Activated T-cell treated with anti-CD3 and anti-CD28 coated beads for 24 hours (primary cell): ENCODE data around the gene HARS2.
"Not testable (repeated sequence)": the region's sequence is repeated elsewhere in the genome, so short reads cannot be mapped to it uniquely, and the experiment has no call there.

Experiments used
- DNase-seq: peaks from one replicate; pipeline ENCODE4 v3.0.0-alpha.2; 2020; ENCODE audit warnings: low read depth

Gene HARS2, protein sequence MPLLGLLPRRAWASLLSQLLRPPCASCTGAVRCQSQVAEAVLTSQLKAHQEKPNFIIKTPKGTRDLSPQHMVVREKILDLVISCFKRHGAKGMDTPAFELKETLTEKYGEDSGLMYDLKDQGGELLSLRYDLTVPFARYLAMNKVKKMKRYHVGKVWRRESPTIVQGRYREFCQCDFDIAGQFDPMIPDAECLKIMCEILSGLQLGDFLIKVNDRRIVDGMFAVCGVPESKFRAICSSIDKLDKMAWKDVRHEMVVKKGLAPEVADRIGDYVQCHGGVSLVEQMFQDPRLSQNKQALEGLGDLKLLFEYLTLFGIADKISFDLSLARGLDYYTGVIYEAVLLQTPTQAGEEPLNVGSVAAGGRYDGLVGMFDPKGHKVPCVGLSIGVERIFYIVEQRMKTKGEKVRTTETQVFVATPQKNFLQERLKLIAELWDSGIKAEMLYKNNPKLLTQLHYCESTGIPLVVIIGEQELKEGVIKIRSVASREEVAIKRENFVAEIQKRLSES

DNA sequence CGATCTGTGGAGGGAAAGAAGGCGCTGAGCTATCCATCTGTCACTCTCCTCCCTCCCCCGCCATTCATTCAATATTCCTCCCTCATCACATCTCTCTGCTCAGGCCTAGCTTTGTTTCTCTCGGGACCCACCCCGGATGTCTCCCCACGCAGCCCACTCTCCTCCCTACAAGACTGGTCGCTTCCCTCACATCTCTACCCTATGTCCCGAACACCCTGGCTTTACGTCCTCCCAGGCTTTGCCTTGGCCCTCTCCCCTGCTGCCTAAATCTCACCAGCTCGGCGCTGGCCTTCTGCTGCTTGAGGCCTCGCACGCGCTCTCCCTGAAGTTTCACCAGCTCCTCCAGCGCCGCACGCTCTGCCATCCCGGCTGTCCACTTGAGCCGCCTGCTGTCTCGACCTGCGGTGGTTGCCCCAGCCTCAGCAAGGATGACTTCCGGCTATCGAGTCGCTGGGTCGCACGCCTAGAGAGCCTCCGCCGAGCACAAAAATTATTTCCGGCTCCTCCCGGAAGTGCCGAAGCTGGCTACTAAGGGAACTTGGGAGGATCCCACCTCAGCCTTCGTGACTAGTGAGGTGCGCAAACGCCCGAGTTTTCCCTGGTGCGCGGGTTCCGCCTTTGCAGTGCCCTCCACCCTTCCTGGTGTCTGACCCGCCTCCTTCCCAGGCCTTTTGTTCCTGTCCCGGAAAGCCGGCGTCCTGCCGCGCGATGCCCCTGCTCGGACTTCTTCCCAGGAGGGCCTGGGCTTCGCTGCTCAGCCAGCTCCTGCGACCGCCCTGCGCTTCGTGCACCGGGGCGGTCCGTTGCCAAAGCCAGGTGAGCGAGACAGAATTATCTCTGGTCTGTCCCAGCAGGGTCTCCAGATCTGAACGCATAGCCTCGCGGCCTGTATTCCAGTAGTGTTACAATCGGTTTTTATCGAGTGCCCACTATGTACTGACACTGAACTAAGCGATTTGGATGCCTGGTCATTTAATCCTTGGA, at the start of gene HARS2, which contains the start of gene HARS1:
HARS2 (plus strand) TSS at position 515 of the 984 bp plus-strand sequence; CDS start at position 709, 194 bp downstream.
HARS1 (minus strand) TSS at position 430 of the 984 bp plus-strand sequence; CDS start at position 364, 66 bp downstream.
- peak; percentile 85 for DNase-seq

DNA sequence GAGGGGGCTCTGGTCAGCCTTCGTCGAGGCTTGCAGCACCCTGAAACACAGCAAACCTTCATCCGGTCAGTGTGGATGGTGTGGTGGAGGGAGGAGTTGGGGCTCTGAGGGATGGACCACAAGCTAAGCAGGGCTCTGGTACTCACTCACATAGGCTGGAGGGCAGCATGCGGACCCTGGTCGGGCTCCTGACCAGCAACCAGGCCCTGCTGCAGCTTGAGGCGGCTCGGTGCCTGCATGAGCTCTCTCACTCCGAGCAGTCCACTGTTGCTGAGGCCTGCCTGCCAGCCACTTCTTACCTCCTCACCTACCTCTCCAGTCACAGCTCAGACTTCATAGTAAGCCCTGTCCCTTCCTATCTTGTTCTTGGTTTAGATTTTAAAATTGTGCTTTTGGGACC, 49.5 kb upstream of the HARS2 start:
- no peak for DNase-seq

DNA sequence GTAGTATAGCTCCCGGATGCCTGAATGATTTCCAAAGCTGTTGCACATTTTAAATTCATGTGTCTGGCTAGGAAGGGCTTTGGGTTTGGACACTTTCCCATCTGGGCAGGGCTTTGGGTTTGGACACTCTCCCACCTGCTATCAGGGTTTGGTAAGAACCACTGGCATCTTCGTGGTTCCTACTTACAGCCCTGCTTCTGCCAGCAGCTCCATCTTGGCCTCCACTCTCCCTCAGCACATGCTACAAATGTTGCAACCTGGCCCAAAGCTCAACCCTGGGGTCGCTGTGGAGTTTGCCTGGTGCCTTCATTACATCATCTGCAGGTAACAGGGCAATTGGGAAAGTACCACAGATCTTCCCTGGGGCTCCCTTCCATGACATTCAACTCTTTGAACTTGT, 48.5 kb upstream of the HARS2 start:
- no peak for DNase-seq

DNA sequence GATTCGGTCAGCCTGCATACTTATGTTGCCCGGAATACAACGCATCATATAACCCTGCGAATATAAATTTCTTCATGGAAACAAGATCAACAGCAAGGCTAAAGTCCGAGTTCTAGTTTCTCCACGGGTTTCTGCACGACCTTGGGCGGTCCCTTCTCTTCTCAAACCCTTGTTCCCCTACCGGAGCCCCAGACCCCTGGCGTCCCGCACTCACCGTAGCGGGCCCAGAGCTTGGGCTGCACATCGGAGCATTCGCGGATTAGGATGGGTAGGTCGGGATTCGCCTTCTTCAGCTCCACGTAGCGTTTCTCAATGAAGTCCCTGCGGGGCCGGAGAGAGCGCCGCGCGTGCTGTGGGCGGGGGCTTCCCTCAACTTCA, 44.2 kb upstream of the HARS2 start:
- DNase-seq: no peak

DNA sequence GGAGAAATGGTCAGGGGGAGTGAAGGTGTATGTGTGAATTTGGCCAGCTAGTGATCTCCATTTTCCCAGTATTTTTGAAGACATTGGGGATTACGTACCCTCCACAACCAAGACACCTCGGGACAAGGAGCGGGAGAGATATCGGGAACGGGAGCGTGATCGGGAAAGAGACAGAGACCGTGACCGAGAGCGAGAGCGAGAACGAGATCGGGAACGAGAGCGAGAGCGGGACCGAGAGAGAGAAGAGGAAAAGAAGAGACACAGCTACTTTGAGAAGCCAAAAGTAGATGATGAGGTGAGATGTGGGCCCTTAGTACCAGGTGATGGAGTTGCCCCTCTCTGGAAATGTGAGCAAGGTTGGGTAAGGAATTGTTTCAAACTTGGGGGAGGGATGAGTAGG, 32.4 kb upstream of the HARS2 start:
- DNase-seq: no peak

DNA sequence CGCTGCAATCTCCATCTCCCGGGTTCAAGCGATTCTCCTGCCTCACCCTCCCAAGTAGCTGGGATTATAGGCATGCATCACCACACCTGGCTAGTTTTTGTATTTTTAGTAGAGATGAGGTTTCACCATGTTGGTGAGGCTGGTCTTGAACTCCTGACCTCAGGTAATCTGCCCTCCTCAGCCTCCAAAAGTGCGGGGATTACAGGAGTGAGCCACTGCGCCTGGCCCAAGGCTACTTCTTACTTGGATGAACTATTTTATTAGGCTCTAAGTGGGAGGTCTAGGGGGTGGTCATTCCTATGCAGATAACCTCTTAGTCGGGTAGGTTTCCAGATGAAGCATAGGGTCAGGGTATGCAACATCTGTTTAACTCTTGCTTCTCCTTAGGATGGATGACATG, 30.9 kb upstream of the HARS2 start:
- not testable (repeated sequence) for DNase-seq

DNA sequence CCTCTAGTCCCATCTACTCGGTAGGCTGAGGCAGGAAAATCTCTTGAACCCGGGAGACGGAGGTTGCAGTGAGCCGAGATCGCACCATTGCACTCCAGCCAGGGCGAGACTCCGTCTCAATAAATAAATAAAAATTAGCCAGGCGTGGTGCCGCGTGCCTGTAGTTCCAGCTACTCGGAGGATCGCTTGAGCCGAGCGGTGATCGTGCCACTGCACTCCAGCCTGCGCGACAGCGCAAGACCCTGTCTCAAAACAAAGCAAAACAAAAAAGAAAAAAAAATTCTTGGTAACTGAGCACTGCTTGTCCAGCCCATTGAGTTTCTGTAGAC, 27.3 kb upstream of the HARS2 start:
- no peak for DNase-seq

DNA sequence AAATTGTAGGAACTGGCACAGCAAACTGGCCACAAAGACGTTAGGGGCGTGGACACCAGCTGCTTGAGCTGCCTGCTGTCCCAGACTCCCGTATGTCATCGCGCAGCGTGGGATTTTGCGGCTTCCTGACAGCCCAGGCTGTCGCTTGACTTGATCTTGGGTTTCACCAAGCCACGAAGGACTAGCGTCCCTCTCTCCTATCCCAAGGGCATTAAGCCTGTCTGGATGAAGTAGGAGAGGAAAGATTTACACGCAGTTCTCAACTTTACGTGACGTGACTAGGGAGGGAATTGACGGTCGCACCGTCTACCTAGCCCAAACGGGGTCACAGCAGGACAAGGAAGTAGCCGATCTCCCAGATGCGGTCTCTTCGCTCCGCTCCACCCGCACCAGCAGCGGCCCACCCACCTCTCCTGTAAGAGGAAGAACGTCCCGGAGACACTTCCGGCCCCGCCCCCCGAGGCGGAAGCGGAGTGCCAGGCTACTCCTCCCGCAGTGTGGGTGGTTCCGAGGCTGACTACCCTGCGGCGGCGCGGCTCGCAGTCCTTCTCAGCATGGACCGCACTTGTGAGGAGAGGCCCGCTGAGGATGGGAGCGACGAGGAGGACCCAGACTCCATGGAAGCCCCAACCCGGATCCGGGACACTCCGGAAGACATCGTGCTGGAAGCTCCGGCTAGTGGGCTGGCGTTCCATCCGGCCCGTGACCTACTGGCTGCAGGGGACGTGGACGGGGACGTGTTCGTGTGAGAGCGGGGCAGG, 26.7 kb upstream of the HARS2 start, which contains the start of gene WDR55:
WDR55 (plus strand) TSS at position 546 of the 761 bp plus-strand sequence; CDS start at position 555, 9 bp downstream.
- peak; percentile 95 for DNase-seq

DNA sequence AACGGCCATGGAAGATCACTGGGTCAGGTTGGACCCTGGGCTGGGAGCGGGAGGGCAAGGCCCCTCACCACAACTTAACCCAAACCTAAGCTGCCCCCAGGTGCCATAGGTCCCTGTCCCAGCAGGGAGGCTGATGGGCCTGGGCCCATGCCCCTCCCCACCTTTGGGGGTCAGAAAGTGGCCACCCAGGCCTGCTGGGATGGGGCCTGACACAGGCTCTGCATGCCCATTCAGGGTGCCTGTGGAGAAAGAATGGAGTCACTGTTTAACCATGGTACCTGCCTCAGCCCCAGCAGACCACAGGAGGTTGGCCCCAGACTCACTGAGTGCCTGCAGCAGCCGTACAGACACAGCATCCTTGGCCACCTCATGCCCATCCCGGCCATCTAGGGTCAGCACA, 20.2 kb upstream of the HARS2 start:
- DNase-seq: not testable (repeated sequence)

DNA sequence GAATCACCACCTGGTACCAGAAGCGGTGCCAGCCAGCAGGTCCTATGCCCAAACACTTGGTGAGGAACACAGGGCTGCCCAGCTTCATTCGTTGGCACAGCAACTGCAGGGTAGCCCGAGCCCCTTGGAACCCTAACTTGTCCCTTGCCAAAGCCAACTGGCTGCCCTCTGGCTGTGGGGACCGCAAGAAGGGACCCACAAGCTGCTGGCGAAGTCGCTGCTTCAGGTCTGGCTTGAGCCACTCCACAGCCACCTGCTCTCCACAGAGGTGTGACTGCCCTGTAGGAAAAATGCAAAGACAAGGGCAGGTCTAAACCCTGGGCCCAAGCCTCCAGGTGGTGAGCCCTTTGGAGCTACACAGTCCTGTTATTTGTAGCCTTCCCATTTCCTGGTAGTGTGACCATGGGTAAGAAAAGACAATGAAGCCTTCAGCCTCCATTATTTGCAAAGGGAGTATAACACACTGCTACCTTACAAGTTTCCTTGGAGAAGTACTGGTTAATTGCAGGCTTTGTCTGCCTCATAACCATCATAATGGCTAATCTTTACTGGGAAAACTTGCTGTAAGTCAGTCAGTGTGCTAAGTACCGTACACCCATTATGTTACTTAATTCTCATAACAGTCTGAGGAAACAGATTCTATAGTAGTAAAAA, 19.7 kb upstream of the HARS2 start:
- no peak for DNase-seq

DNA sequence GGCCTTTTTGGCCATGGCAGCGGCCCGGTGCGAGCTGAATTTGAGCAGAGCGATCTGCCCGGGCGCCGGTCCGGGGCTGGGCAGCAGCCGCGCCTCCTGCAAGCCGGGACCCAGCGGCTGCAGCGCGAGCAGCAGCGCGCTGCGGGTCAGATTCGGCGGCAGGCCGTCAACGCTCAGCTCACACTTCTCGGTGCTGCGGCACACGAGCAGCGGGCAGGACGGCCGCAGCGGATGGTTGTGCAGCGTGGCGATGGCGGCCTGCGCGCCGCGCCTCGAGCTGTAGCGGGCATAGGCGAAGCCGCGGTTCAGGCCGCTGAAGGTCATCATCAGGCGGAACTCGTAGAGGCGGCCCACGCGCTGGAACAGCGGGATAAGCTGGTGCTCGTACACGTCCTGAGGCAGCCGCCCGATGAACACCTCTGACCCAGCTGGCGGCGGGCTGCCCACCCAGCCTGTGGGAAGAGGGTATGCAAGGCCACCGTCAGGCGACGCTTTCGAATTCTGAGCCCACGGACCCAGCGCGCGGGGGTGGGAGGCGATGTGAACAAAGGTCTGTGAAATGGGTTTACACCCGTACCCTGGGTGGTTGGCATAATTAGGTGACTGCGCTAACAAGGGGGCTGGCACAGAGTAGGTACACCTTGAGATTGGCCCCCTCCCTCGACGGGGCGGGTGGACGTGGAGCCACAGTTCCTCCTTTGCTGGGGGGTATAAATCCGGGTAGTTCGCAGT, 18.6 kb upstream of the HARS2 start:
- DNase-seq: no peak

DNA sequence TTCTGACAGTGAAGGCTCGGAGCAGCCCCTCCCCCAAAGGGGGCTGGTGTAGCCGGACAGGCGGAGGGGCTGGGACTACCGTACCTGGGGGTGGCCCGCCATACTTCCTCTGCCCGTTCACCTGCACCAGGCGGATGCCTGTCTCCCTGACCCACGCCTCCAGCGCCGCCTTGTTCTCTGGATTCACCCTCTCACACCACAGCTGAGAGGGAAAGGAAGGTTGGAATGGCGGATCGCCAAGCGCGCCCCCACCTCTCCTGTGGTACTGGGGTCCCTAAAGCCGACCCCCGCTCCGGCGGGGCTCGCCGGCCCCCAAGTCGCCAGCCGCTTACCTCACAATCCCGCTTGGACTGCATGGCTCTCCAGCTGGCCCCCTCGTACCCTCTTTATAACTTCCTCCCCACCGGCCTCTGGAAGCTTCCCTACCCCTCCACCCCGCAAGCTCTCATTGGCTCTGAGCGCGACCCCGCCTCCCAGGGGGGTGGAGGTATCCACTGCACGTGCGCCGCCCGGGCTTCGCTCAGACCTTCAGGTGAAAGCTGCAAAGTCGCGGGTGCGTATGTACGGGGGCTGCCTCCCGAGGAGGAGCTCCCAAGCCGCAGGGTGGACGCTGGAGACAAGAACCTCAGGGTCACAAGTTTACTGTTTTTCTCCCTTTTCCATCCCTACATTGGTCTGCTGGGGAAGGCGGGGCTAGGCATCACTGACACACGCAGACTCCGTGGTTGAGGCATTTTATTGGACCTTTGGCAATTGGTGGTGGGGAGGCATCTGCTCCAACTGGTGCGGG, 17.9 kb upstream of the HARS2 start, which contains the start of gene DND1:
DND1 (minus strand) TSS at position 390 of the 790 bp plus-strand sequence; CDS start at position 356, 34 bp downstream.
- no peak for DNase-seq

DNA sequence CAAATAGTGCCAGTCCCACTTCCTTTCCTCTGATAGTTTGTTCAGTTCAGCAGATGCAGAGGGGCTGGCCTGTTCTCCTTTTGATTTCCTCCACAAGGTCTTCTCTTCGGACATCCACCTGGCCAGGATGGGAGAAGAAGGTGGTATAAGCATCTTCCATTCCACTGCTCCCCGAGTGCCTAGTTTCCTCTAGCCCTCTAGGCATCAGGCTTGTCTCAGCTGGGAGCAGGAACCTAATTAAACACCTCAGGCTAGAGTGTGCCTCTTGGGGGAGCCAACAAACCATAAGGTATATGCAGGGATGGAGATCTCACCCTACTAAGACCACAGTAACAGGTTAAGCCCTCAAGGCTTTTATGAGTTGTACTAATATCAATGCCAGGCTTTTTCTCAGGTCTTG, 17.0 kb upstream of the HARS2 start:
- no peak for DNase-seq

DNA sequence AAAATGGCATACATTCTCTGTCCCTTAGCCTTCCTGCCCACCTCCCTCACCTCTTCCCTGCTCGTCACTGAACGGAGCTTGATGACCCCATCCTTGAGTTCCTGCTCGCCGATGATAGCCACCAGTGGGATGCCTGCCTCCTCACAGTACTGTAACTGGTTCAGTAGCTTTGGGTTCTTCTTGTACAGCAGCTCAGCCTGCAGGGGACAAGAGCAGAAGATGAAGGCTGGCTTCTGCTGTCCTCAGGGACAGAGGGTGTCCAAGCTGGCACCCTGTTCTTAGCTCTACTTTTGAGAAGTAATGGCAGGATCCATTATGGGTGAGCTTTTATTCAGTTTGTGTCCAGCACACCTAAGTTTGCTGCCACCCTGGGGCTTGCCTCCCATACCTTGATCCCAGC, 16.6 kb upstream of the HARS2 start:
- no peak for DNase-seq

DNA sequence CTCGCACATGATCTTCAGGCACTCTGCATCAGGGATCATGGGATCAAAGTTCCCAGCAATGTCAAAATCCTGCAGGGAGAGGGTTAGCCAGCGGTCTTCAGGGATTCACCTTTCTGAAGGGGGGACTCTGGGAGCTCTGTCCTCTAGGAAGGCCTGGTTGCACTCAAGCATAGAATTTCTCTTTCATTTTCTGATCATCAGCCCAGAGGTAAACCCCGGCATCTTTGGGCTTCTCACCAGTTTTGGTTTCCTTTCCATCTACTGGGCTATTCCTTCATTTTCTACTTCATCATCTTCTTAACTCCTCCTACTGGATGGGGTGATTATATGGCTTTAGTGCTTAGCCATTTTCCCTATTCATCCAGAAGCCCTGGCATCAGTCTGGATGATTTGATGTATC, 13.3 kb upstream of the HARS2 start:
- no peak for DNase-seq

DNA sequence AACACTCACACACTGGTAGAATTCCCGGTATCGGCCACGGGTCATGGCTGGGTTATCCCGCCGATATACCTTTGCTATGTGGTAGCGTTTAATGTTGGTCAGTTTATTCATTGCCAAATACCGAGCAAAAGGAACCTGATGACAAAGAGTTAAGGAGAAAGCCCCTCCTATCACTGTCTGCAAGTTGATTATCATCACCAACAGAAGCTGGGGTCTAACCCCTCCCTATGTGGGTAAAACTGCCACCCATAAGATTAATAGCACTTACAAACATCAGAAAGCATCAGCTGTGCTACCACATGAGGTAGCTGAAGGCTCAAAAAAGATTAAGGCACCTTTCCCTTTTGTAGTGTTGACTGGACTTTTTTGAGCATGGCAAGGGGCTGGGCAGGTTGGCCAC, 12.3 kb upstream of the HARS2 start:
- no peak for DNase-seq

DNA sequence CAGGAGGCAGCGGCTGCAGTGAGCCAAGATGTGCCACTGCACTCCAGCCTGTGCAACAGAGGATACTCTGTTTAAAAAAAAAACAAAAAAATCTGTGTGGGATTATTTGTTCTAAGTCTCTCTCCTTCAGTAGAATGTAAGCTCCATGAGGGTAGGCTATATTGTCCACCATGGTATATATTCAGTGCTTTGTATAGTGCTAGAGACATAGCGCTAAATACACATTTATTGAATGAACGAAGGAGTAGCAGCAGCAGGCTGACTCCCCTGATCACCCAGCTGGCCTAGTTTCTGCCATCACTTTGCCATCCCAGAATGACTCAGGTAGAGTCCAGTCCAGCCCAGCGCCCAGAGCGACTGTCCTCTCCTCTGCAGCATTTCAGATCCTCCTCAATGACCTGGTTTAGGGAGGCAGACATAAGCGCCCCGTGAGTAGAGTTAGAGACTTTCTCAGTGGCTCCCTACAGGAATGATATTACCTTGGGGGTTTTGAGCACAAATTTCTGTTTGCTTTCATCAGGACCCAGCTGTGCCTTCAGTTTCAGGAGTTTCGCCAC, 801 bp upstream of the HARS2 start:
- DNase-seq: no peak

DNA sequence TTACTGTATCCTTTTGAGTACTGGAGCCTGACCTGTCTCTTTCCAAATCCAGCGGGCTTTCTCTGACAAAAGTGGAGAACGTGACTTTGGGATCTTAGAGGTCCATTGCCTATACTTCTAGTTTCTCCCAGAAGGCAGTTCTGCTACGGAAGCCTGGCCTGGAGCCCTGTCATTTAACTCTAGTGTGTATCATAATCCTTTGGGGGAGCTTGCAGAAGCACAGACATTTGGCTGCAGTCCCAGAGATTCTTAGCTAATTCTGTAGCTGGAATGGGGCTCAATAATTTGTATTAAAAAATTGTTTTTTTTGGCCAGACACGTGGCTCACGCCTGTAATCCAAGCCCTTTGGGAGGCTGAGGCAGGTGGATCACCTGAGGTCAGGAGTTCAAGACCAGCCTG, 3.0 kb downstream of the HARS2 start:
- DNase-seq: no peak

DNA sequence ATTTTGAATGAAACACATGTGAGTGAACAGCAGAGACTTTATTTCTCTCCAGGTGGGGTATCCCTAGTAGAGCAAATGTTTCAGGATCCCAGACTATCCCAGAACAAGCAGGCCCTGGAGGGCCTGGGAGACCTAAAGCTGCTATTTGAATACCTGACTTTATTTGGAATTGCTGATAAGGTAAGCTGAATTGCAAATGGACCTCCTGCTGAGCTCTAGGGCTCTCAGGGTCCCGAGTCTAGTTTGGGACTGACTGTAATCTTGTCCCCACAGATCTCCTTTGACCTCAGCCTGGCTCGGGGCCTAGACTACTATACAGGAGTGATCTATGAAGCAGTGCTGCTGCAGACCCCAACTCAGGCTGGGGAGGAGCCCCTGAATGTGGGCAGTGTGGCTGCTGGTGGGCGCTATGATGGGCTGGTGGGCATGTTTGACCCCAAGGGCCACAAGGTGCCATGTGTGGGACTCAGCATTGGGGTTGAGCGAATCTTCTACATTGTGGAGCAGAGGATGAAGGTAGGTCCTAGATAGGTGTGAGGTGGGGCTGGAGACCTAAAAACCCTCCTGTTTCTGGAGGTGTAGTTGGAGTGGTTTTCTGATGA, 5.7 kb downstream of the HARS2 start:
- no peak for DNase-seq
